Upper lobe of left lung (tissue), 4 donors: ENCODE data around the gene C22orf31.

Experiments used
- CTCF ChIP-seq, 6 experiments: fragments of 450-650 bp in 4 of 6; fragments of 200-600 bp in 2 of 6; sonication (generic) in 2 of 6; IDR thresholded peaks; one replicate each; pipeline ENCODE4 v1.5.1; 2016 to 2019; ENCODE audit warnings: antibody characterized with exemption in 6 of 6
- POLR2A ChIP-seq, 4 donors: fragments of 450-650 bp; IDR thresholded peaks; one replicate each; pipeline ENCODE4 v1.5.1; 2016 to 2017; ENCODE audit warnings: antibody characterized with exemption in 4 of 4, mild to moderate bottlenecking in 2 of 4

- no peak for TF ChIP-seq CTCF (IDR thresholded peaks at IDR 0.05)
- no peak for TF ChIP-seq POLR2A (IDR thresholded peaks at IDR 0.05)
These were observed 22.4 kb upstream of the C22orf31 start for GRCh38 chr22:29083933-29084591.
